ENCODE measurements around the gene ZSCAN2.
A peak's percentile ranks its signal among the peaks of the same experiment; 100 is the strongest.

The ZSCAN2 gene

DNA sequence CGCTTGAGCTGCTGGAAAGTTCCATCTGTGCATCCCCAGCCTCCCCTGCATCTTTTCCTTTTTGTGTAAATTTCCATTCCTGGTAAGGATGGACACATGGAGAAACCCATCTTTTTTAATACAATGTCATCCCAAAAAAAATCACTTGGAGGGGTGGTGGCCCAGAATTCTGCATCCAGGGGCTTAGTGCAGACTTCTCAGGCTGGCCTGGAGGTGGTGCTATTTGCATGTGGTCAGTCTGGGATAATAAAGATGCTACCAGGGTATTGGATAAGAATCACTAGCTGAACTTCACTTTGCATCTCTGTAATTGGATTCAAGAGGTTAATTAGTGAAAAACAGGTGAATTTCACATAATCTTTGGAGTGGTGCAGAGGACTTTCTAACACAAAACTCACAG lies 1.8 kb upstream of the ZSCAN2 start:
- no peak for DNase-seq

DNA sequence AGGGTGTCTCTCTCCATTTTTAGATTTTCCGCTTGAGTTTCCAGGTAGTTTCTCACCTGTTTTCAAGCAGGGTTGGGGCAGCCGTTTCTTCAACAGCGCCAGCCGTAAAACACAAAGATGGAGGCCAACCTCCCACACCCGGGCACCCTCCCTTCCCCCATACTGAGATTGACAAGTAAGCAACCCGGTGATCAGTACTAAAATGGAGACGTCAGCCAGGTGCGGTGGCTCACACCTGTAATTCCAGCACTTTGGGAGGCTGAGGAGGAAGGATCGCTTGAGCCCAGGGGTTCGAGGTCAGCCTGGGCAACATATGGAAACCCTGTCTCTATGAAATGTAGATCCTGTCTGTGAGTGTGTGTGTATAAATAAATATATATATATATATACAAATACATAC lies 903 bp upstream of the ZSCAN2 start:
- no peak for DNase-seq

- DNase-seq, result peak; percentile 51
Measured at GRCh38 chr15:84600331-84600686, 500 bp upstream of the ZSCAN2 start.

- no peak for DNase-seq
Measured at GRCh38 chr15:84601555-84601838, 688 bp downstream of the ZSCAN2 start.

DNA sequence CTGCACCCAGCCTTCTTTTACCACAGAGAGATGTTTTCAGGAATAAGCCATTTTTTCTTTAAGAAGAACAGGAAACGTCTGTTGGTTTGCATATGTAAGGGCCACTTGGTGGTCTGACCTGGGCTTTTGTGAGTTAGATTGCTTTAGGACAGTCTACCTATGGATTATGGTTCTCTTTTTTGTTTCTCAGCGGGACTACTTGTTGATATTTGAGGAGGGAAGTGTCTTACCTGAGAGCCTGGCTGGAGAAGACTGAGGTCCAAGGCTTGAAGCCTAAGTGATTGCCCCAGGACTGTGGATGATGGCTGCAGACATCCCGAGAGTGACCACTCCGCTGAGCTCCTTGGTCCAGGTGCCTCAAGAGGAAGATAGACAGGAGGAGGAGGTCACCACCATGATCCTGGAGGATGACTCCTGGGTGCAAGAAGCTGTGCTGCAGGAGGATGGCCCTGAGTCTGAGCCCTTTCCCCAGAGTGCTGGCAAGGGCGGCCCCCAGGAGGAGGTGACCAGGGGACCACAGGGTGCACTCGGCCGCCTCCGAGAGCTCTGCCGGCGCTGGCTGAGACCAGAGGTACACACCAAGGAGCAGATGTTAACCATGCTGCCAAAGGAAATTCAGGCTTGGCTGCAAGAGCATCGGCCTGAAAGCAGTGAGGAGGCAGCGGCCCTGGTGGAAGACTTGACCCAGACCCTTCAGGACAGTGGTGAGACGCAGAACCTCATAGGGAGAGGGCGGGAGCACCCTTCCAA lies 3.0 kb downstream of the ZSCAN2 start:
- no peak for DNase-seq

- DNase-seq, result no peak
Measured at GRCh38 chr15:84604826-84605553, 4.2 kb downstream of the ZSCAN2 start.

- DNase-seq, result no peak
Measured at GRCh38 chr15:84605554-84605882, 4.7 kb downstream of the ZSCAN2 start.

DNA sequence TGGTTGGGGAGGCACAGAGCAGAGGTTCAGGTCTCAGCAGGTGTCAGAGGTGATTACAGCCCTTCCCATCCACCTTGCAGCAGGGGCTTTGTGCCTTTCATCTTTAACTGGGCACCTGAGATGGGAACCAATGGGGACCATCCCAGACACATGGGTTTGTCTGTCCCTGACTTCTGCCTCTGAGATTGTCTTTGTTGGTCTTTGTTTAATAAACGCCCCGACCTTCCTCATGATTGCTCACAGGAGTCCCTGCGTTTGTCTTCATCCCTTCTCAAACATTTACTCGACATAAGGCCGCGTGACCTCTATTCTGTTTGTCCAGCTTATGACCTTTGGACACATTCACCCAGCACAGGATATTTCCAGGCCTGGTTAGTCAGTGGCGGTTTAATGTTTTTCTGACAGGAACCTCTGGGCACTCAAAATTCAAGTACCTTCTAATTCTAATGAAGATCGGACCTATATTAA lies 5.9 kb downstream of the ZSCAN2 start:
- no peak for DNase-seq

- DNase-seq, result no peak
Measured at GRCh38 chr15:84608707-84609284, 8.0 kb downstream of the ZSCAN2 start.

- DNase-seq, result no peak
Measured at GRCh38 chr15:84609818-84610525, 9.2 kb downstream of the ZSCAN2 start.

GRCh38 chr15:84611631-84612030 lies 10.8 kb downstream of the ZSCAN2 start:
- no peak for DNase-seq

DNA sequence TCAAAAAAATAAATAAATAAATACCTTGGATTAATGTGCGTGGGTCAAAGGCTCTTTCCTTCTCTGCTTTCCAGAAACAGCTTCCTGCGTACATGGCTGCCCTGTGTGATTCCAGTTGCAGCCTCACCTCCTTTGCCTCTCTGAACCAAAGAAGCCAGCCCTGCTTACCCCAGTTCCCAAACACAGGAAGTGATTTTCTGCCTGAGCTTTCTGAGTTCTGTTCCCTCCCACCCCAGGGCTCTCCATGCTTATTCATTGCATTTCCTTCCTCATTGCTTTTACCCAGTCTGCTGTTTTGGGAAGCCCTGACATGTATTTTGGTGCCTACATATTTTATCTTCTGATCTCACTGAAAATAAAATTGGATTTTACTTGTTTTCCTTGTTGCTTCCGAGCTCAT lies 15.4 kb downstream of the ZSCAN2 start:
- DNase-seq, result no peak

GRCh38 chr15:84620626-84621025 lies 19.8 kb downstream of the ZSCAN2 start:
- no peak for DNase-seq

DNA sequence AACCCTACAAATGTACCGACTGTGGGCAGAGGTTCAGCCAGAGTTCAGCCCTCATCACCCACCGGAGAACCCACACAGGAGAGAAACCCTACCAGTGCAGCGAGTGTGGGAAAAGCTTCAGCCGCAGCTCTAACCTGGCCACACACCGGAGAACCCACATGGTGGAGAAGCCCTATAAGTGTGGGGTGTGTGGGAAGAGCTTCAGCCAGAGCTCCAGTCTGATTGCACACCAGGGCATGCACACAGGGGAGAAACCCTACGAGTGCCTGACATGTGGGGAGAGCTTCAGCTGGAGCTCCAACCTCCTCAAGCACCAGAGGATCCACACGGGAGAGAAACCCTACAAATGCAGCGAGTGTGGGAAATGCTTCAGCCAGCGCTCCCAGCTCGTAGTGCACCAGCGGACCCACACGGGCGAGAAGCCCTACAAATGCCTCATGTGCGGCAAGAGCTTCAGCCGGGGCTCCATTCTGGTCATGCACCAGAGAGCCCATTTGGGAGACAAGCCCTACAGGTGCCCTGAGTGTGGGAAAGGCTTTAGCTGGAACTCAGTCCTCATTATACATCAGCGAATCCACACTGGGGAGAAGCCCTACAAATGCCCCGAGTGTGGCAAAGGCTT lies 20.7 kb downstream of the ZSCAN2 start:
- no peak for DNase-seq

- no peak for DNase-seq
Measured at GRCh38 chr15:84624359-84624758, 23.6 kb downstream of the ZSCAN2 start.

GRCh38 chr15:84625123-84625522 lies 24.3 kb downstream of the ZSCAN2 start:
- no peak for DNase-seq

GRCh38 chr15:84629033-84629432 lies 28.2 kb downstream of the ZSCAN2 start:
- no peak for DNase-seq

GRCh38 chr15:84631706-84632272 lies 31.0 kb downstream of the ZSCAN2 start:
- no peak for DNase-seq

DNA sequence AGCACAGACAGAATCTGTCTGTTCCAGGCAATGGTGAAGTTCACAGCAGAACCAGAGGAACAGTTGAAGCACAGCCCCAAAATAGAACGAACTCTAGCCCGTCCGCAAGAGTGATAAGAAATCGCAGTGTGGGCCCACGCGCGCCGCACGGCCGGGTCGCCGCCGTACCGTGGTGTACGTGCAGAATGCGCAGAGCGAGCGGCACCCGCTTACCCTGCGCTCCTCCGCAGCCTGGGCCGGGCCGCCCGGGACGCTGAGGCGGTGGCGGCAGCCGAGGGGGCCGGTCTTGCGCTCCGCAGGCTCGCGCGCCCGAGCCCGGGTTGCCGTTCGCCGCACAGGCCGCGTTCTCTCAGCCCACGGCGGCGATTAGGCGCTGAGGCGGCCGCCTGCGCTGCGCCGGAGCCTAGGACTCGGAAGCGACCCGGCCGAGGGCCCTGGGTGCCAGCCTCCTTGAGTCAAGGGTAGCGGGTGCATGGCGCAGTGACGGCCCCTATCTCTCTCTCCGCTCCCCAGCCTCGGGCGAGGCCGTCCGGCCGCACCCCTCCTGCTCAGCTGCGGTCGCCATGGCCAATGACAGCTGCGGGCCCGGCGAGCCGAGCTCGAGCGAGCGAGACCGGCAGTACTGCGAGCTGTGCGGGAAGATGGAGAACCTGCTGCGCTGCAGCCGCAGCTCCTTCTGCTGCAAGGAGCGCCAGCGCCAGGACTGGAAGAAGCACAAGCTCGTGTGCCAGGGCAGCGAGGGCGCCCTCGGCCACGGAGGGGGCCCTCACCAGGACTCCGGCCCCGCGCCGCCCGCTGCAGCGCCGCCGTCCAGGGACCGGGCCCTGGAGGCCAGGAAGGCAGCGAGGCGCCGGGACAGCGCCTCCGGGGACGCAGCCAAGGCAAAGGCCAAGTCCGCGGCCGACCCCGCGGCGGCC lies 32.8 kb downstream of the ZSCAN2 start:
- peak; percentile 48 for DNase-seq

- DNase-seq, result no peak
Measured at GRCh38 chr15:84634228-84634837, 33.5 kb downstream of the ZSCAN2 start.

DNA sequence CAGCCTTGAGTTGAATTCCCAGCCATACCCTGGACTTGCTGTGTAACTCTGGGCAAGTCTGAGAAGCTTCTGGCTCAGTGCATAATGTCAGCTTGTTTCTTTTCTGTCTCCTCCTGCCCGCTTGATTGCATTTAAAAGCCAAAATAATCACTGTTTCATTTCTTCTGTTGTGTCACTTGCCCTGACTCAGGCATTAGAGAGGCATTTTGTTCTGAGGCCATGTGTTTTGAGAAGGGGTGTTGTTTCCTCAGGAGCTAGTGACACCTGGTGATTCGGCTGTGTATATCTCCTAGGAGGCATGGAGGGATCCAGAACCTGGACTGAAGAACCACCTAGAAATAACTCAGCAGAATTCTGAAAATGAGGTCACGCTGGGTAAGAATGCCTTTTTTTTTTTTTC lies 37.3 kb downstream of the ZSCAN2 start:
- DNase-seq, result no peak
